ENCODE measurements around the gene KLF16.

KLF16 gene

GRCh38 chr19:1823539-1824251 lies 39.7 kb downstream of the KLF16 start:
- Histone ChIP-seq H3K36me3 (peaks cover 64% of the 10 kb centered on the region), H3K27ac (peak overlapping the region; percentile 23), H3K9me3 (ENCODE audit: severe bottlenecking) (no peaks in the 10 kb centered on the region), H3K4me3 (ENCODE audit: low read depth, low read length) (no peak overlapping the region), H3K27me3 (ENCODE audit: insufficient read depth, low read depth, severe bottlenecking) (no peaks in the 10 kb centered on the region)
- TF ChIP-seq CTCF (IDR thresholded peaks at IDR 0.05; ENCODE audit: low read depth, low read length) = 0 out of 2 replicates have a peak, but pooled peaks have one; percentile 5
- peak; percentile 85 for DNase-seq

- Histone ChIP-seq H3K4me3 (ENCODE audit: low read depth, low read length) (no peak overlapping the region), H3K27ac (no peak overlapping the region), H3K36me3 (peaks cover 68% of the 10 kb centered on the region), H3K27me3 (ENCODE audit: insufficient read depth, low read depth, severe bottlenecking) (no peaks in the 10 kb centered on the region), H3K9me3 (ENCODE audit: severe bottlenecking) (no peaks in the 10 kb centered on the region)
- DNase-seq = no peak
- no peak for TF ChIP-seq CTCF (IDR thresholded peaks at IDR 0.05; ENCODE audit: low read depth, low read length)
Observed at GRCh38 chr19:1823020-1823419, 40.4 kb downstream of the KLF16 start.

- no peak for TF ChIP-seq CTCF (IDR thresholded peaks at IDR 0.05; ENCODE audit: low read depth, low read length)
- Histone ChIP-seq H3K4me3 (ENCODE audit: low read depth, low read length) (no peak overlapping the region), H3K27me3 (ENCODE audit: insufficient read depth, low read depth, severe bottlenecking) (no peaks in the 10 kb centered on the region), H3K27ac (no peak overlapping the region), H3K36me3 (peaks cover 71% of the 10 kb centered on the region), H3K9me3 (ENCODE audit: severe bottlenecking) (no peaks in the 10 kb centered on the region)
- DNase-seq = no peak
Observed at GRCh38 chr19:1822210-1822609, 41.2 kb downstream of the KLF16 start.

GRCh38 chr19:1819341-1820255 lies 43.8 kb downstream of the KLF16 start:
- Histone ChIP-seq H3K4me3 (ENCODE audit: low read depth, low read length) (no peak overlapping the region), H3K27ac (no peak overlapping the region), H3K9me3 (ENCODE audit: severe bottlenecking) (no peaks in the 10 kb centered on the region), H3K27me3 (ENCODE audit: insufficient read depth, low read depth, severe bottlenecking) (no peaks in the 10 kb centered on the region), H3K36me3 (peaks cover 82% of the 10 kb centered on the region)
- TF ChIP-seq CTCF (IDR thresholded peaks at IDR 0.05; ENCODE audit: low read depth, low read length) = no peak
- no peak for DNase-seq

GRCh38 chr19:1818549-1819195 lies 44.7 kb downstream of the KLF16 start:
- Histone ChIP-seq H3K27ac (no peak overlapping the region), H3K4me3 (ENCODE audit: low read depth, low read length) (no peak overlapping the region), H3K36me3 (peaks cover 73% of the 10 kb centered on the region), H3K27me3 (ENCODE audit: insufficient read depth, low read depth, severe bottlenecking) (no peaks in the 10 kb centered on the region), H3K9me3 (ENCODE audit: severe bottlenecking) (no peaks in the 10 kb centered on the region)
- no peak for DNase-seq
- no peak for TF ChIP-seq CTCF (IDR thresholded peaks at IDR 0.05; ENCODE audit: low read depth, low read length)

Measured in WERI-Rb-1 (cell line).